Measurements from ENCODE around the gene SPRED3. TPM values are rescaled to one million over a fixed set of nuclear protein-coding genes. Genes with fewer than 3 reads are reported as not detected.
A peak's percentile ranks its signal among the peaks of the same experiment; 100 is the strongest.

Gene SPRED3
- total RNA-seq, 1 donor from 2014 or later, result 3.2 TPM

DNA sequence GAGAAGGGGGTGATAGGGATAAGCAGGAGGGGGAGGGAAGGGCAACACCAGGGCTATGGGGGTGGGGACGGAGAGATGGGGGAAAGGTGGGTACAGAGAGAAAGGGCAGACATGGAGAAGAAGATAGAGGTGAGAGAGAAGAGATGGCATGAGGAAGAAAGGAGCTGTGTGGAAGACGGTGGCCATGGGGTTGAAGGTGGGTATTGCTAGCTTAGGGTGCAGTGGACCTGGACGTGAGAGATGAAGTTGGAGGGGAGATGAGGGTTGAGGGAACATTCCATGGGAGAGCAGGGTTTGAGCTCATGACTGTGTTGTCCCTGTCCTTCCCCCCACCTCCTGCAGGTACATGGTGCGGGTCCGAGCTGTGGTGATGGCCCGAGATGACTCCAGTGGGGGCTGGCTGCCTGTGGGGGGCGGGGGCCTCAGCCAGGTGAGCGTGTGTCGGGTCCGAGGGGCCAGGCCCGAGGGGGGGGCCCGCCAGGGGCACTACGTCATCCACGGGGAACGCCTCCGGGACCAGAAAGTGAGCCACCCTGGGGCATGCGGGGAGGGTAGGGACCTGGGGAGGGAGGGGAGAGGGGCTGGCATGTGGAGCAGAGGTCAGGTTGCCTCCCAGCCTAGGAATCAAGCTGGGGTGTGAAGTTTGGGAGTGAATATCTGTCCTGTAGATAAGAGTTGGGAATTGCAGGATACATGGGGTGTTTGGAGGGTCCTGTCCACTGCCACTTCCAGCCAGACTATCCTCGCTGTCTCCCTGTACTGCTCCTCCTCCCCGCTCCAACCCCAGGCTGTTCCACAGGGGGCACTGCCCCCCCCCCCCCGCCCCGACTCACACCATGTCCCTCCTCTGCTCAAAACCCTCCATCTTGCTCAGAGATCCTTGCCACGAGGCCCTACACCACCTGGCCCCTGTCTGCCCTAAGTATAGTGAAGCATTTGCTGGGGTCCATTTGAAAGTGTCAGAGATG, 1.7 kb downstream of the SPRED3 start:
- Mint-ChIP-seq H3K4me3 (ENCODE audit: unreplicated experiment) (peak overlapping the region; percentile 35), H3K36me3 (ENCODE audit: low read depth, unreplicated experiment) (peaks cover 8% of the 10 kb centered on the region), H3K9me3 (ENCODE audit: unreplicated experiment) (no peaks in the 10 kb centered on the region), H3K27me3 (ENCODE audit: unreplicated experiment) (peaks cover 31% of the 10 kb centered on the region), H3K4me1 (ENCODE audit: unreplicated experiment) (peaks cover 15% of the 10 kb centered on the region), H3K27ac (ENCODE audit: unreplicated experiment) (peak overlapping the region; percentile 5)
- peak; percentile 22 for DNase-seq (ENCODE audit: low spot score)
- no peak for TF ChIP-seq CTCF (IDR thresholded peaks at IDR 0.05; ENCODE audit: unreplicated experiment)

DNA sequence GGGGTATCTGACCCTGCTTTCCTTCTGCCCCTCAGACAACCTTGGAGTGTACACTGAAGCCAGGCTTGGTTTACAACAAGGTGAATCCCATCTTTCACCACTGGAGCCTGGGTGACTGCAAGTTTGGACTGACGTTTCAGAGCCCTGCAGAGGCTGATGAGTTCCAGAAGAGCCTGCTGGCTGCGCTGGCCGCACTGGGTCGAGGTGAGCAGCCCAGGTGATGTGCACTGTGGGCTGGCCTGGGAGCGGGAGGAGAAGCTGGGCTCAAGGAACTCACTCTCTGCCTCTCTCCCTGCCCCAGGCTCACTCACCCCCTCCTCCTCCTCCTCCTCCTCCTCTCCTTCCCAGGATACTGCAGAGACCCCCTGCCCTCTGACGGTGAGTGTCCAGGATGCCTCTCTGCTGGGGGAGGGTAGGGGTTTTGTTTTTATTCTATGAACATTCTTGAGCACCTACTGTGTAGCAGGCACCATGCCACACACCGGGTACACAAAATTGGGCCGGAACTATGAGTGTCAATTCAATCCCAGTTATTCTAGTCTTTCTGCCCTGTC, 3.5 kb downstream of the SPRED3 start:
- Mint-ChIP-seq H3K4me3 (ENCODE audit: unreplicated experiment) (no peak overlapping the region), H3K4me1 (ENCODE audit: unreplicated experiment) (peaks cover 15% of the 10 kb centered on the region), H3K36me3 (ENCODE audit: low read depth, unreplicated experiment) (peaks cover 14% of the 10 kb centered on the region), H3K27ac (ENCODE audit: unreplicated experiment) (no peak overlapping the region), H3K27me3 (ENCODE audit: unreplicated experiment) (peaks cover 39% of the 10 kb centered on the region), H3K9me3 (ENCODE audit: unreplicated experiment) (no peaks in the 10 kb centered on the region)
- no peak for DNase-seq (ENCODE audit: low spot score)
- no peak for TF ChIP-seq CTCF (IDR thresholded peaks at IDR 0.05; ENCODE audit: unreplicated experiment)

- no peak overlapping the region for H3K27ac Mint-ChIP-seq (ENCODE audit: unreplicated experiment)
- H3K4me3 Mint-ChIP-seq (ENCODE audit: unreplicated experiment), result no peak overlapping the region
- peaks cover 39% of the 10 kb centered on the region for H3K27me3 Mint-ChIP-seq (ENCODE audit: unreplicated experiment)
- DNase-seq (ENCODE audit: low spot score), result no peak
- H3K9me3 Mint-ChIP-seq (ENCODE audit: unreplicated experiment), result no peaks in the 10 kb centered on the region
- TF ChIP-seq CTCF (IDR thresholded peaks at IDR 0.05; ENCODE audit: unreplicated experiment), result no peak
- peaks cover 11% of the 10 kb centered on the region for H3K4me1 Mint-ChIP-seq (ENCODE audit: unreplicated experiment)
- peaks cover 14% of the 10 kb centered on the region for H3K36me3 Mint-ChIP-seq (ENCODE audit: low read depth, unreplicated experiment)
These were observed 4.3 kb downstream of the SPRED3 start for GRCh38 chr19:38392707-38393308.

GRCh38 chr19:38394488-38394887, 6.0 kb downstream of the SPRED3 start:
- Mint-ChIP-seq H3K4me3 (ENCODE audit: unreplicated experiment) (no peak overlapping the region), H3K27ac (ENCODE audit: unreplicated experiment) (no peak overlapping the region), H3K36me3 (ENCODE audit: low read depth, unreplicated experiment) (peaks cover 14% of the 10 kb centered on the region), H3K27me3 (ENCODE audit: unreplicated experiment) (peaks cover 37% of the 10 kb centered on the region), H3K4me1 (ENCODE audit: unreplicated experiment) (peaks cover 10% of the 10 kb centered on the region), H3K9me3 (ENCODE audit: unreplicated experiment) (no peaks in the 10 kb centered on the region)
- no peak for TF ChIP-seq CTCF (IDR thresholded peaks at IDR 0.05; ENCODE audit: unreplicated experiment)
- peak; percentile 65 for DNase-seq (ENCODE audit: low spot score)

Measured in endothelial cell (in vitro differentiated cells).